K562 (cell line): Measurements from ENCODE around the gene PTPRU. TPM values are rescaled to one million over a fixed set of nuclear protein-coding genes. Genes with fewer than 3 reads are reported as not detected.

ENCODE experiments used
- ATAC-seq: fragments of 200-7000 bp; cut with Tn5 transposase; 3 replicates; pipeline ENCODE4 v1.9.1; 2020; ENCODE audit warnings: moderate library complexity
- BruUV-seq: library from RNA; stranded (reverse); fragments of 400-500 nt; replicated peaks from 2 replicates; lab custom pipeline; 2021; lab: Mats Ljungman, UMichigan
- CTCF ChIA-PET: fragments of 300-600 bp; formaldehyde crosslinking; extraction: SDS; loops from one replicate; lab custom pipeline; 2021; ENCODE audit warnings: low intra/inter-chr PET ratio; lab: Yijun Ruan, JAX
- POLR2A ChIA-PET: fragments of 300-600, 350-650 bp; sonication (Branson Sonifier 250); formaldehyde crosslinking; extraction: SDS; loops from one replicate; lab custom pipeline; 2021; ENCODE audit warnings: antibody characterized with exemption, inconsistent platforms; lab: Yijun Ruan, JAX
- DNase-seq, 4 experiments: peaks; one replicate each; pipeline versions ENCODE4 v3.0.0 to v3.0.0-alpha.2; 2011 to 2018; ENCODE audit warnings: low spot score in 3 of 4, mixed read lengths in 3 of 4; ENCODE audit errors: extremely low read depth in 1 of 4
- FAIRE-seq: peaks from 2 replicates; lab custom pipeline; 2011; peaks lifted over from hg19 to GRCh38; lab: Jason Lieb, UNC
- H2AFZ ChIP-seq: 2 replicates; pipeline ENCODE4 v1.6.0; 2011; ENCODE audit warnings: low read depth, low read length, control low read depth, inconsistent platforms
- H3K27ac ChIP-seq: fragments of 200-600 bp; 3 replicates; pipeline ENCODE4 v1.8.0; 2011; ENCODE audit warnings: low read depth, mild to moderate bottlenecking, control low read depth, inconsistent platforms, low read length, moderate library complexity, mixed read lengths; ENCODE audit errors: extremely low read depth
- H3K27me3 ChIP-seq, 2 experiments: fragments of 300-600 bp in 1 of 2; 2 replicates in 1 of 2; 3 replicates in 1 of 2; pipeline versions ENCODE4 v1.6.0 to v1.8.0; 2011; ENCODE audit warnings: inconsistent platforms in 2 of 2, low read length in 2 of 2, mild to moderate bottlenecking in 1 of 2, mixed read lengths in 1 of 2, moderate library complexity in 1 of 2; ENCODE audit not compliant: control insufficient read depth in 2 of 2, insufficient read depth in 2 of 2
- H3K36me3 ChIP-seq: fragments of 300-600 bp; 3 replicates; pipeline ENCODE4 v1.8.0; 2011; ENCODE audit warnings: mild to moderate bottlenecking, low read length, inconsistent platforms; ENCODE audit not compliant: control insufficient read depth, insufficient read depth
- H3K4me1 ChIP-seq, 2 experiments: fragments of 200-600 bp in 1 of 2; replicated peaks in 1 of 2; 2 replicates in 1 of 2; 3 replicates in 1 of 2; pipeline versions ENCODE4 v1.5.1 to v1.8.0; 2011; ENCODE audit warnings: inconsistent platforms in 2 of 2, low read length in 2 of 2, mild to moderate bottlenecking in 1 of 2, mixed read lengths in 1 of 2, moderate library complexity in 1 of 2; ENCODE audit not compliant: control insufficient read depth in 2 of 2, insufficient read depth in 2 of 2
- H3K4me2 ChIP-seq: 2 replicates; pipeline ENCODE4 v1.6.1; 2011; ENCODE audit warnings: low read length, control low read depth, inconsistent platforms, mixed read lengths; ENCODE audit not compliant: insufficient read depth
- H3K4me3 ChIP-seq: fragments of 200-600 bp; sonication (generic), shearing (Covaris generic); 2 replicates; pipeline ENCODE4 v1.5.1; 2016; ENCODE audit warnings: control low read depth, inconsistent platforms
- H3K79me2 ChIP-seq: fragments of 200-600 bp; 3 replicates; pipeline ENCODE4 v1.8.0; 2011; ENCODE audit warnings: low read length, inconsistent platforms; ENCODE audit not compliant: control insufficient read depth, insufficient read depth
- H3K9ac ChIP-seq, 2 experiments: 2 replicates each; pipeline versions ENCODE4 v1.6.0 to v1.6.1; 2011; ENCODE audit warnings: low read depth in 2 of 2, low read length in 2 of 2, control low read depth in 1 of 2, inconsistent platforms in 1 of 2, mild to moderate bottlenecking in 1 of 2, mixed read lengths in 1 of 2; ENCODE audit not compliant: insufficient read depth in 1 of 2
- H3K9me1 ChIP-seq: one replicate; pipeline ENCODE4 v1.6.0; 2011; ENCODE audit warnings: inconsistent platforms, mild to moderate bottlenecking, low read length, moderate library complexity; ENCODE audit not compliant: control insufficient read depth, insufficient read depth
- H3K9me3 ChIP-seq: replicated peaks from 2 replicates; pipeline ENCODE4 v1.5.1; 2011; ENCODE audit warnings: low read depth, low read length, inconsistent platforms; ENCODE audit not compliant: control insufficient read depth, insufficient read depth
- H4K20me1 ChIP-seq: replicated peaks from 2 replicates; pipeline ENCODE4 v1.6.1; 2011; ENCODE audit warnings: low read length, inconsistent platforms, mixed read lengths; ENCODE audit not compliant: control insufficient read depth, insufficient read depth
- ARHGAP35 ChIP-seq: fragments of 450-650 bp; IDR thresholded peaks from 2 replicates; pipeline ENCODE4 v1.6.1; 2018; ENCODE audit not compliant: partially characterized antibody
- BMI1 ChIP-seq: fragments of 150-350 bp; IDR thresholded peaks from 2 replicates; pipeline ENCODE4 v1.6.1; 2014; ENCODE audit warnings: low read length
- E2F6 ChIP-seq, 2 experiments: IDR thresholded peaks; 2 replicates each; pipeline ENCODE4 v1.6.1; 2011; ENCODE audit warnings: borderline replicate concordance in 1 of 2, control low read depth in 1 of 2, low read depth in 1 of 2, low read length in 1 of 2, mild to moderate bottlenecking in 1 of 2, mixed read lengths in 1 of 2, moderate library complexity in 1 of 2; ENCODE audit not compliant: insufficient read depth in 1 of 2, insufficient read length in 1 of 2, poor library complexity in 1 of 2, severe bottlenecking in 1 of 2; ENCODE audit errors: extremely low read depth in 1 of 2
- ETV1 ChIP-seq: fragments of 450-650 bp; conservative IDR thresholded peaks from 2 replicates; pipeline ENCODE4 v1.6.1; 2016; ENCODE audit warnings: missing genetic modification characterization, control low read depth, low read depth, missing compliant biosample characterization
- FOXA3 ChIP-seq, 2 experiments: fragments of 450-650 bp in 1 of 2; sonication (generic) in 1 of 2; formaldehyde crosslinking; IDR thresholded peaks in 1 of 2; conservative IDR thresholded peaks in 1 of 2; 2 replicates each; pipeline versions ENCODE4 v1.4.0 to v1.8.0; 2020 to 2022; ENCODE audit warnings: mild to moderate bottlenecking in 2 of 2, missing genetic modification reagents in 1 of 2
- RAD21 ChIP-seq, 2 experiments: fragments of 250-450 bp in 1 of 2; fragments of 450-650 bp in 1 of 2; sonication (Bioruptor Pico) in 1 of 2; formaldehyde crosslinking in 1 of 2; IDR thresholded peaks in 1 of 2; conservative IDR thresholded peaks in 1 of 2; 2 replicates each; pipeline versions ENCODE4 v1.4.0 to v1.8.0; 2020 to 2022; ENCODE audit warnings: mild to moderate bottlenecking in 2 of 2, moderate library complexity in 1 of 2
- TOE1 ChIP-seq, 2 experiments: fragments of 450-650 bp in 1 of 2; sonication (generic) in 1 of 2; formaldehyde crosslinking in 1 of 2; IDR thresholded peaks; 2 replicates each; pipeline versions ENCODE4 v1.7.1 to v1.8.0; 2016 to 2022; ENCODE audit warnings: borderline replicate concordance in 2 of 2, mild to moderate bottlenecking in 2 of 2, antibody characterized with exemption in 1 of 2, inconsistent platforms in 1 of 2, low read depth in 1 of 2, missing genetic modification reagents in 1 of 2, moderate library complexity in 1 of 2
- WGBS: fragments of 100-300 bp; shearing (Covaris generic); methylation state at CpG from one replicate; pipeline ENCODE4 v1.1.6; 2016; ENCODE audit warnings: low coverage, mixed read lengths; ENCODE audit not compliant: insufficient coverage; ENCODE audit errors: missing lambda C conversion rate; 5-methylcytosine and 5-hydroxymethylcytosine counted together
- in situ Hi-C: fragments of 300-500 bp; cut with MboI; formaldehyde crosslinking; loops from 4 replicates; pipeline ENCODE4 v1.15.0; 2018; ENCODE audit warnings: inconsistent platforms, mixed read lengths
- intact Hi-C: fragments of 100-400 bp; cut with micrococcal nuclease; formaldehyde crosslinking; loops from 2 replicates; pipeline ENCODE4 v1.14.2; 2022
- polyA plus RNA-seq, 8 experiments: library from polyadenylated mRNA; depleted of rRNA in 4 of 8; stranded (reverse) in 5 of 8; unstranded in 3 of 8; fragments of >200 nt; fragmentation: Nextera tagmentation in 2 of 8; fragmentation: Illumina TruSeq in 1 of 8; extraction: Ambion mirVana in 2 of 8; extraction: Trizol in 1 of 8; gene quantifications; 2 replicates each; pipeline versions ENCODE4 v1.2.1 to v1.2.3, GENCODE V29; 2011 to 2014; ENCODE audit warnings: inconsistent platforms in 1 of 8, missing spikeins in 1 of 8
- total RNA-seq, 7 experiments: library from RNA; depleted of rRNA in 6 of 7; stranded (reverse); fragments of >200 nt in 6 of 7; fragmentation: Illumina TruSeq in 2 of 7; extraction: Trizol in 2 of 7; gene quantifications; 2 replicates each; pipeline versions ENCODE4 v1.2.1 to v1.2.3, GENCODE V29; 2011 to 2021; ENCODE audit warnings: low replicate concordance in 1 of 7

Gene PTPRU
- total and polyA plus RNA-seq, 9 of the 15 experiments (the other 6 are each of a cell fraction or from before 2014, with no cell fraction given): 0.01 to 2.9 (median 1.0) TPM

DNA sequence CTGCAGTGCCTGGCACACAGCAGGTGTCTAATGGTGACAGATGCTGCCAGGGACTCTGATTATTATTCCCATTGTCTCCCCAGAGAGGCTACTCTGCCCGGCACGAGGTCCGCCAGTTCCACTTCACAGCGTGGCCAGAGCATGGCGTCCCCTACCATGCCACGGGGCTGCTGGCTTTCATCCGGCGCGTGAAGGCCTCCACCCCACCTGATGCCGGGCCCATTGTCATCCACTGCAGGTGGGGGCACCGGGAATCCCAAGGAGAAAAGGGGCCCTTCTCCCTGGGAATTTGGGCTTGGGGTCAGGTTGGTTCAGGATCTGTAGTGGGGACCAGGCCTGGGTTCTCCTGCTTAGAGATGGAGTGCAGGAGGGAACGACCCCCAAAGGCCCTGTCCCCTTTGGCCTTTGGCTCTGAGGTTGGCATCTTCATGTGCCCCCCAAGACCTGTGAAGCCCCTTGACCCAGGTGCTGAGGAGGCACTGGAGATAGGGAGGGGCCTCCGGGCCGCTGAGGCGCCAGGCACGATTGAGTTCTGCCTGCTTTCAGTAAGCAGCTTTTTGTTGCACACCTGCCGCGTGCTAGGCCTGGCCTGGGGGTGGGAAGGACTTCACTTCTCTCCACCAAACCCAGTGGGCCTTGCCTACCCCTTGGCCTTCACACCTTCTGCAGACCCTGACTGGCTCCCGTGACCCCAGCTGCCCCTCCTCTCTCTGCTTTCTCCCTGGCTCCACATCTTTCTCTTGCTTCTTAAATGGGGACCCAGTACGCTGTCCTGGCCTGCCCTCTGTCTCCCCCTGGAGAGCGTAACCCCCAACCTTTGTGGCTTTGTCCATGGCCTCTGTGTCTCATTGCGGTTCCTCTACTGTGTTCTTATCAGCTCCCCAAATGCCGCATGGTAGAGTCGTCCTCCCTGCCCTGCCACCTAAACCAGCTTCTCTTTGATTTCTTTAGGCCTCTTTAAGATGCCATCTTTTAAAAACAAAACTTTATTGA lies 76.4 kb downstream of the PTPRU start:
- Histone ChIP-seq H3K9ac (no peak overlapping the region), H3K9me1 (no peaks in the 10 kb centered on the region), H2AFZ (no peak overlapping the region), H3K4me3 (no peak overlapping the region), H3K79me2 (no peaks in the 10 kb centered on the region), H3K4me2 (no peak overlapping the region), H3K4me1 (peaks cover 0 to 6% of the 10 kb centered on the region in 2 experiments; a peak in 2 of 5 replicates), H3K27me3 (peaks cover 24 to 71% of the 10 kb centered on the region in 2 experiments), H3K9me3 (no peaks in the 10 kb centered on the region), H3K36me3 (no peaks in the 10 kb centered on the region), H3K27ac (no peak overlapping the region), H4K20me1 (peaks cover 21% of the 10 kb centered on the region)
- in situ Hi-C loops (no loop called here), intact Hi-C loops (no loop called here)
- POLR2A ChIA-PET: no interaction called here
- WGBS: 7% methylated on average over 24 of the region's 24 CpGs
- DNase-seq (peak; percentile 43 to 50 (median 46)), FAIRE-seq (peak; percentile 51), ATAC-seq (peak; percentile 66)
- no TSS peak for BruUV-seq
- CTCF ChIA-PET: interaction anchor here (0.6 kb wide), 1 partner anchor 76 kb away, joined by 3 read pairs; no protein-coding TSS in a partner anchor
- TF ChIP-seq BMI1 (no peak), FOXA3 (CRISPR knock-in tag; conservative IDR thresholded peaks at IDR 0.05 in 1 of 2, IDR thresholded peaks at IDR 0.05 in 1 of 2) (no peak), ETV1 (no peak), E2F6 (IDR thresholded peaks at IDR 0.05; ENCODE audit: borderline replicate concordance in 1 of 2, extremely low read depth in 1 of 2, insufficient read depth in 1 of 2, insufficient read length in 1 of 2, low read depth in 1 of 2, low read length in 1 of 2, poor library complexity in 1 of 2, severe bottlenecking in 1 of 2) (peak in 1 of 2 experiments; percentile 22), ARHGAP35 (no peak), TOE1 (IDR thresholded peaks at IDR 0.05; ENCODE audit: borderline replicate concordance) (no peak), TOE1 (CRISPR knock-in tag; IDR thresholded peaks at IDR 0.05; ENCODE audit: borderline replicate concordance, low read depth) (no peak), RAD21 (CRISPR knock-in tag; conservative IDR thresholded peaks at IDR 0.05 in 1 of 2, IDR thresholded peaks at IDR 0.05 in 1 of 2) (peak in 1 of 2 experiments; percentile 36; a peak in 2 of 4 replicates)
